HG03571 (cell line): ENCODE results near the gene SFTPB.
"Not testable (repeated sequence)": the region's sequence is repeated elsewhere in the genome, so short reads cannot be mapped to it uniquely, and the experiment has no call there.

Experiments used
- ATAC-seq: cut with Tn5 transposase; IDR thresholded peaks from one replicate; pipeline ENCODE4 v1.9.1; 2021; ENCODE audit not compliant: unreplicated experiment

Gene SFTPB

DNA sequence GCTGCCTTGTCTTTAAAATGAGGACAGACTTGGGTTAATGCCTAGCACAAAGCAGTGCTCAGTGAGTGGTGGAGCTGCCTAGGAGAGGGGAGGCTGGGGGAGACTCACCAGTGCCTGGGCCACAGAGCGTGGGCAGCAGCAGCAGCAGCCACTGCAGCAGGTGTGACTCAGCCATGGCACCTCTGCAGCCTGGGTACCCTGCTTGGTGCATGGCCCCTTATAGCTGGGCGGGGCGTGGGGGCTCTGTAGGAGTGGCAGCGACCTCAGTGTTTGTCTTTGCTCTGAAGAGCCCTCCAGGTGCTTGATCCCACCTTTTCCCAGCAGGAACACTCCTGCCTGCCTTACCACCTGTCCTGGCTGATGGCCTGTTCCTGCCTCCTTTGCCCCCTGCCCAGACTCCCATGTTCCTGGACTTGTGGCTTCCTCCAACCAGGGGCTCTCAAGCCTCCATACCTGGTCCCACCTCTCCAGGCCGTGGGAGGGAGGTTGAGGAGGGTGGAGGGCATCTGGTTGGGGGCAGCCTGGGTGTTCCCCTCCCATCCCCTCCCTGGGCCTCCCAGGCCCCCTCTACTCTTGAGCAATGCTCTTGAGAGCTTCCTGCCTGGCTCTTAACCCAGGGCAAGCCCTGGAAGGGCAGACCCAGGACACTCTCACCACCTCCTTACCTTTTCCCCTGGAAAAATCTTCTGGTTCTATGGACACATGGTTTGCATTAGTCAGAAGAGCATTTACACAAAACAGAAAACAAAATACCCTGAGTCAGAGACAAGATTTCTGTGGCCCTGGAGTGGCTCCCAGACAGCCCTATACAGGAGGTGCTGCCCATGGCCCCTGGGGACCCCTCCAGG lies at the start of gene SFTPB:
TSS of gene SFTPB (minus strand) at position 191 of the 848 bp plus-strand sequence. CDS start at position 175, 16 bp downstream.
- ATAC-seq, result no peak

DNA sequence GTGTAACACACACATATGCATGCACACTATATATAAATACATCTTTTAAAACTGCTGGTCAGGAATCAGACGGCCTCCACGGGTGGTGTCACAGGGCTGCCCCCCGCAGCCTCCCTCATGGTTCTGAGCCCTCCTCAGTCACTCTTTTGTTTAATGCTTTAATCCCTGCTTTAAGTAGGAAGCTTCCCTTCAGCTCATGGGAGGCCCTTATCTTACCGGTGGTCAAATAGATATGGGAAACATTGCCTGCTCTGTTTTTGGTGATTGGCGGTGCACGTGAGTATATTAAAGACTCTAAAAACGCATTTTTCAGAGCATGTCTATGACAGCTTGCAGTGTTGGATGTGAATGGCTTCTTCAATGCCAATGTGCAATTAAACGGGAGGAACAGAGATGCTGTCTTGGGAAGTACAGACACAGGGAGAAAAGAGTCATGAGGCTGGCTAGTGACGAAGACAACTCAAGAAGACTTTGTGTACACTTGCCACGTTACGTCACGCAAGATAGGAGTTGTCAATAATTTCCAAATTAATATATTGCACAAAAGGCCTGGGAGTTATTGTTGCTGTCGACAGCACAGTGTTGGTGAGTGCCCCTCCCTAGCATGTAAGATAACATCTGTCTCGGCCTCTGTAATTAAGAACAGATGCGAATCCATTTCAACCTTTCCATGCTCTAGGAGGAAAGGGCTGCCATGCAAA lies 49.5 kb upstream of the SFTPB start:
- ATAC-seq, result no peak

DNA sequence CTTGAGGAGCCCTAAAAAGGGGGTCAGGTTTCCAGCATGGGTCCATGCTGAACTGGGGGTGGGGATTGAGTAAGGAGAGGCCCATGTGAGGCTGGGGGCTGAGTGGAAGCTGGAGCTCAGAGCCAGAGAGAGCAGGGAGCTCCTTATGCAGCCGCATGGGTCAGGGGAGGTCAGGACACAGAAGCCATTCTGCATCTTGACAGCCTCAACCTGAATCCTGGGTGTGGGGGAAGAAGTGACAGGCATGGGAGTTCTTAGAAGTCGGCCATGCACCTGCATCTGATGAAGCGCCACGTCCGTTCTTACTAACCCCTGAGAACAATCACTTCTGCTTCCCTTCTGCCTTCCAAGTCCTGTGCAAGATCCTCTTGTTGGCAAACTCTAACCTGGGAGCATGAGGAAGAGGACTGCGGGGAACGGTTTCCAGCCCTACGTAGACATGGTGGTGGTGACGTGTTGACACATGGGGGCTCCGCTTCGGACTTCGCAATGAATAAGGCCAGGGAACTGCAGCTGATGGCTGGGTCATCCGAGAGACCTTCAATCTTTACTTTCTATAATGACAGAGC lies 48.4 kb upstream of the SFTPB start:
- ATAC-seq, result no peak

DNA sequence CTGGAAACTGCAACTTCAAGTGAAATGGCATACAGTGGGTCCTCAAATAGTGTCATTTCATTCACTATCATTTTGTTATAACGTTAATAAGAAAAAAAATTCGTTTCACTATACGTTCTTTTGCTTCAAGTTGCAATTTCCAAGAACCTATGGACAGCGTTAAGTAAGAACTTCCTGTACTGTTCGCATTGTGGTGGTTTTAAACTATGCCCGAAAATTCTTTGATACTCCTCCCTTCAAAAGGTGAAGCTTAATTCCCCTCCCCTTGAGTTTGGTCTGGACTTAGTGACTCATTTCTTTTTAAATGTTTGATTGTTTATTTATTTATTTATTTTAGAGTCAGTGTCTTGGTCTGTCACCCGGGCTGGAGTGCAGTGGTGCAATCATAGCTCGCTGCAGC lies 46.8 kb upstream of the SFTPB start:
- ATAC-seq, result no peak

DNA sequence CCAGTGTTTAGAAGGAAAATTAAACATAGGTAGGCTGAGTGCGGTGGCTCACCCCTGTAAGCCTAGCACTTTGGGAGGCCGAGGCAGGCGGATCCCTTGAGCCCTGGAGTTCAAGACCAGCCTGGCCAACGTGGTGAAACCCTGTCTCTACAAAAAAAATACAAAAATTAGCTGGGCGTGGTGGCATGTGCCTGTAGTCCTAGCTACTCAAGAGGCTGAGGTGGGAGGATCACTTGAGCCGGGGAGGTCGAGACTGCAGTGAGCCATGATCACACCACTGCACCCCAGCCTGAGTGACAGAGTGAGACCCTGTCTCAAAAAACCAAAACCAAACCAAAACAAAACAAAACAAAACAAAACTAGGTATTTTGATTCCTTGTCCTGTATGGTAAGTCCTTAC lies 46.4 kb upstream of the SFTPB start:
- ATAC-seq, result not testable (repeated sequence)

DNA sequence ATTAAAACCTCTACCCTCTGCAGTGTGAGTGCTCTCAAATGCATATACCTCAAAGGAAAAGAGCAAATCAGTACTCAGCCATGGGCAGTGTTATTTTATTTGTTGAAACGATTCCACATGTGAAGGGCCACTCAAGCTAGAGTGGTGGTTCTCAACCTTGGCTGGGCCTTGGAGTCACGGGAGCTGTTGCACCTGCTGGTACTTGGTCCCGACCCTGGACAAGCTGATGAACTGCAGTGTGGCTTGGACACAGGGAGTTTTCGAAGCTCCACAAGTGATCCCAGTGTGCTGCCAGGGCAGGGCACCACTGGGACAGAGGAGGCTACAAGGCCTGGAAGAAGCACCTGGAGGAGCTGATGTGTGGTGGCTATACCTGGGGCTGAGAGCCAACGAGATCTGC lies 45.8 kb upstream of the SFTPB start:
- no peak for ATAC-seq

DNA sequence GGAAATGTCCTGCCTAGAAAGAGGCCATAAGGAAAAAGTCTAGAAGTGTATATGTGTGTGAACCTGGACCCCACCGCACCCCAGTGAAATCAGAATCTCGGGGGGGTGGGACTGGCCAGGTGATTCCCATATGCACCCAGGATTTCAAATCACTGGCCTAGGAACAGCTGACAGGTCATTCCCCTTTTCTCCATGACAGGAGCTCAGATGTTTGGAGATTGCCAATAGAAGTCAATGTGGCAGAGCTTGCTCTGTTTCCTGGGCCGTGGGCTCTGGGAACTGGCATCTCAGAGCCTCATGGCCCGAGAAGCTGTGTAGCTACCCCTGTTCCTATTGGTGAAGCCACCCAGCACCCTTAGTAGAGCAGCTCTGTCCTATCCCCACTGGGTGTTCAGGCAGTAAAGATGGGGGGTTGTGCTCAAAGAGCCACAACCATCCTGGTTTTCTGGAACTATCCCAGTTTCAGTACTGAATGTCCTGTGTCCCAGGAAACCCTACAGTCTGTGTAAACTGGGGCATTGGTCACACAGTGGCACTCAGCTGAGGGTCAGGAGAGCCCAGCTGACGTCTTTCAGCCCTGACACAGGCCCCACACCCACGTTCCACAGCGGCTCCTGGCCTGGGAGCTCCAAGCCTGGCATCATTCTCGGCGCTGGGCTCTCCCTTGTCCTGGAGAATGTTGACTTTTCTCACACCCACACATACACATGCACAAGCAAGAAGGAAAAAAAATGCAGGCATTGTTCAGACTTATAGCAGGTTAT lies 45.0 kb upstream of the SFTPB start:
- no peak for ATAC-seq

DNA sequence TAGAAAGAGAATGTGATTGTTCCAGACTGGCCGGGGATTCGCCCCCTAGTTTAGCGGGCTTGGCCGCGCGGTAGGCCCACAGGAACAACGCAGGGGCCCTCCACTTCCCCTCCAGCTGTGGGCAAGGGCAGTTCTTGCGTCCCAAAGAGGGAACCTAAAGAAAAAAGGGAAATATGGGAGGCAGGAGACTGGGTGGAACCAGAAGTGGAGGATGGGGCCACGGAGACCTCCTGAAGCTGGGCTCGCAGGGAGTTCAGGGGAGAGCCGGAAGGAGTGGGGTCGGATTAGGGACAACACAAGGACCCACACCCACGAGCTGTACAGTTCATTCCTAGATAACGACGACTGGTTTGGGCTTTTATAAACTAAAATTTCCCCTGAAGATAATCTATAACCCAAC lies 44.3 kb upstream of the SFTPB start:
- no peak for ATAC-seq

DNA sequence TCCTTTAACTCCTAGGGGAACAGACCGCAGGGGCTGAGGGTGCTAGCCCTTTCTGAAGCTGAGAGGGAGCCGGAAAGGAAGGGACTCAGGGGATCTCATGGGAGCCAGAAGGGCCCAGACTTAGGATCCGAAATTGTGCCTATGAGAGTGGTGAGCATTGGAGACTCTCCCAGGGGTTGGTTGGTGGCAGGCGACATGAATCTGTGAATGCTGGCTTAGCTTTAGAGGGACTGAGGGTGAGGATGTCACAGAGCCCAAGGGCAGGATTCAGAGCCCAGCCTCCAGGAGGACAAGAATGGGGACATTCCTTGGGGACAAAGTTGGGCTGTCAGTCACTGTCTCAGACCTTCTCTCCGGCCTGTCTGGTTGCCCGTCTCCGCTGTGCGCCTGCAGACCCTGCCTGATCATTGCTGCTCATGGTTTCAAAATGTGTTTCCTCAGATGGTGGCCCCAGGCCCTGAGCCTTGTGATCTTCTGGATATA lies 43.6 kb upstream of the SFTPB start:
- ATAC-seq, result no peak

DNA sequence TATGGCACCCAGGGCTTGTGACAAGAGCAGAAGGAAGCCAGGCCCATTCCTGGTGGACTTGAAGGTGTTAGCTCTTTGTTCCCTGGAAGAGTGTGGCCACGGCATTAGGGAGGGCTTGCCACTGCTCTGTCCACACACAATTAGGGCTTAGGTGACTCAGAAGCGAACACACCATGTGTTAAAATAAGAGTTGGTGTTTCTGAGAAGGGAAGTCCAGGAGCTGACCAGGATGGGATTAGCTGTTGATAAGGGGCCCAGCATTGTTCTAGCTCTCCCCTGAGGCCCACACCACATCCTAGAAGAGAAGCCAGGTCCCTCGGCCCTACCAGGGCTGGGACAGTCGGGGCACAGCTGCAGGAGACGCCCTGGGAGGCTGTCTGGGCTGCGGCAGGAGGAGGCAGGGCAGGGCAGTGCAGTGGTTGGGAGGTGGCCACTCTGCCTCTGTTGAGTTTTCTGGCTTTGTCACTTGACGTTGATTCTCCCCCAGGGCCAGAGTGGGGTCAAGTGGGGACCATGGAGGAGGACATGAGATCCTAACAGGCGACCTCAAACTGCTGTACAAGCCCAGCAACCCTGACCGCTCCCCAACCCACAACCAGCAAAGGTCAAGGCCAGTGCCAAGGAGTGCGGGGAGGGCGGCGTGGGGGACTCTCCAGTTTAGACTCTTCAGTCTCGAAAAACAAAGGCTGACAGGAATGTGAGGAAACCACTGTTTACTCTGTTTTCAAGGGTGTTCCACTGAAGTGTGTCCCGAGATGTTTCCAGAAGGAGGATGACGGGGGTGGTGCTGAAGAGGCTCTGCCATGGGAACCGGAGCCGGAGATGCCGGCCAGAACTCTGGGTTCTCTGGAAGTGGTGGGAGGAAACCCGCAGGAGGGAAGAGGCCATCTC lies 42.9 kb upstream of the SFTPB start:
- ATAC-seq, result no peak

DNA sequence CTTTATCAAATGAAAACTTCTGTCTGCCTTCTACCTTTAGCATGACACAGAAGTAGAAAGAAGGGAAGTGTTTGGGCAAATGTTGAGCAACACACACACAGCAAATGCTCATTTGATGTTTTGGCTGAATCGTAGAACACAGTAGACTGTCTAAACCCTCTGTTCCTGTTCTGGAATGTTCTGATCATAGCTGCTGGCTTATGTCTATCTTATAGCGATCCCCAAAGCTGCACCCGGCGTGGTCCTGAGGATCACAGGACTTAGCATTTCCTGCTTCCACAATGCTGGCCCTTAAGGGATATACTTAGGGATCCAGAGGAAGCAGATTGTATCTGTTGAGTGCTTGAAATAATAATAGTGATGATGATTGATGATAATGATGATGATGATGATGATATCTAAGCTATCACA lies 41.4 kb upstream of the SFTPB start:
- no peak for ATAC-seq

DNA sequence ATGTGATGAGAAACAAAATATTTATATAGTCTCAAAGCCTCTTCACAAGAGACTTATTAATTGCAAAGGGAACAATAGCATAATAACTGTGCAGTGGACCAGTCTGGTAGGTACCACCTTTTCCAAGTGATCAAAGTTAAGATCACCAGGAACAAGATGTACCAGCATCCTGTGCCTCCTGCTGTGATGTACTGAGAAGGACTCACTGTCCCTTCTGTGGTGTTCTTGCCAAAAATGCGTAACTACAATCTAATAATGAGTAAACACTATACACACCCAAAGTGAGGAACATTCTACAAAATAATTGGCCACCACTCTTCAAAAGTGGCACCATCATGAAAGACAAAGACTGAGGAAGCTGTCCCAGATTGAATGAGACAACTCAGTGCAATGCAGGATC lies 40.6 kb upstream of the SFTPB start:
- ATAC-seq, result no peak

DNA sequence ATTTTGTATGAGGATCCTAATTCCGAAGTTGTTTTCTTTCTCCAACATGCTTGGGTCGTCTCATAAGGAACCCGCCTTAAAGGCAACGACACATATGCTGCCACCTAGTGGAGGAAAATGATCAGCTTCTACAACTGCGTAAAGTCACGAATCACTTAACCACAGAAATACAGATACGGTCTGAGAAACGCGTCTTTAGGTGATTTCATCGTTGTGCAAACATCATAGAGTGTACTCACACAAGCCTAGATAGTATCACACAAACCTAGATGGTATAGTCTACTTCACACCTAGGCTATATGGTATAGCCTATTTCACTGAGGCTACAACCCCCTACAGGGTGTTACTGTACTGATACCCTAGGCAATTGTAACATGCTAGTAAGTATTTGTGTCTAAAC lies 39.3 kb upstream of the SFTPB start:
- no peak for ATAC-seq

DNA sequence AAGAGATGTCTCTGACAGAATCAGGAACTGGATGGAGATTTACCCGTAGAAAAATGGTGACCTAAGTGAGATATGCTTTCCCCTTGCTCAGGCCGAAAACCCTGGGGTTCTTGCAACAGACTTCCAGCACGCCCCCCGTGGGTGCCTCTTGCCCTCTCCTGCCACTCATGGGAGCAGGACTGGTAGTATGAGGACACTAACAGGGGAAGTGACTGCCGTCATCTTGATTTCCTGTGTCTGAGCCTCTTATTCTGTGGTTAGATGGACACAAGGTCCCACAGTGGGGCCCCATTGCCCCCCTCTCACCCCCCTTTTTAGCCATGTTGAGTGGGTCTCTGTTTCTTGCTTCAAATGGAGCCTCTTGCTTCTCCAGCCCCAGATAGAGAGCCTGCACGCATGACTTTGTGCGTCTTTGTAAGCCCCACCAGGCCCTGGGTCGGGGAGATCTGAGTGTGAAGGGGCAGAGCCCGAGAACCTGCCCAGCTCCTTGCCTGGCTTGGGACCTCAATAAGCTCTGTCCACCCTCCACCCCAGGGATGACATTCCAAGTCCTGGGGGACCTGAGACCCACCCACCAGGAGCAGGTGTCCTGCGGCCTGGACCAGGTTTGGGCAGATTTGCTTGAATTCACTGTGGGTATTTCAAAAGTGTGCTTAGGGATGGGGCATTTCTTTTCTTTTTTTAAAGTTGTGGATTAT lies 38.7 kb upstream of the SFTPB start:
- no peak for ATAC-seq

DNA sequence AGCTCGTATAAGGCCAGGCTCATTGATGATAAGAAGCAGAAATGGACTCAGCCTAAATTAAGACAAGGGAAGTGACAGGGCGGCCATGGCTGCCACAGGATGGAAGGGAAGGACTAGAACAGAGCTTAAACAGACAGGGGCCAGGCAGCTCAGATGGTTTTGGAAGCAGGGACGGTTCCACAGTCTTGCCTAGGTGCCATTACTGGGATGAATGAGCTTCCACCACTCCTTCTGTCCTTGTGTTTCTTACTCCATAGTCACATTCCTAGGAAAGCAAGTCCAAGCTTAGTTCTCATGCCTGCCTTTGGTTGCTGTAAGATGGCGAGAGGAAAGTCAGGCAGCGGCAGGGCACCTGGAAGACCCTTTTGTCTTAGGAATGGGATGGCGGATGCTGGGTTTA lies 38.1 kb upstream of the SFTPB start:
- ATAC-seq, result no peak

DNA sequence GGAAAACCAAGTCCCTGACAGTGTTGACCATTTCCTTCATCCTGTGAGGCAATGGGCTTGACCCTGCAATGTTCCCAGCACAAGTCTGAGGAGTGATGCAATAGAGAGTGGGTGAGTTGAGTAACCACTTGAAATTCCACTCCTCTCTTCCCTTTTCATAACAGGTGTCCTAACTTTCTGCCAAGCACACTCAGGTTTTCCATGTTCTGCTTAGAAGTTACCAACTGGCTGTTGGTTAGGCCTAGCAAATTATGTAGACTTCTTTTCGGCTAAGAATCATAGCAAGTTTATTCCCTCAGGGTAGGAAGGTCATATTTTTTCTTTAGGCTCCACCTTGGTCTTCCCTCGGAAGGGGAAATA lies 37.7 kb upstream of the SFTPB start:
- ATAC-seq, result no peak

DNA sequence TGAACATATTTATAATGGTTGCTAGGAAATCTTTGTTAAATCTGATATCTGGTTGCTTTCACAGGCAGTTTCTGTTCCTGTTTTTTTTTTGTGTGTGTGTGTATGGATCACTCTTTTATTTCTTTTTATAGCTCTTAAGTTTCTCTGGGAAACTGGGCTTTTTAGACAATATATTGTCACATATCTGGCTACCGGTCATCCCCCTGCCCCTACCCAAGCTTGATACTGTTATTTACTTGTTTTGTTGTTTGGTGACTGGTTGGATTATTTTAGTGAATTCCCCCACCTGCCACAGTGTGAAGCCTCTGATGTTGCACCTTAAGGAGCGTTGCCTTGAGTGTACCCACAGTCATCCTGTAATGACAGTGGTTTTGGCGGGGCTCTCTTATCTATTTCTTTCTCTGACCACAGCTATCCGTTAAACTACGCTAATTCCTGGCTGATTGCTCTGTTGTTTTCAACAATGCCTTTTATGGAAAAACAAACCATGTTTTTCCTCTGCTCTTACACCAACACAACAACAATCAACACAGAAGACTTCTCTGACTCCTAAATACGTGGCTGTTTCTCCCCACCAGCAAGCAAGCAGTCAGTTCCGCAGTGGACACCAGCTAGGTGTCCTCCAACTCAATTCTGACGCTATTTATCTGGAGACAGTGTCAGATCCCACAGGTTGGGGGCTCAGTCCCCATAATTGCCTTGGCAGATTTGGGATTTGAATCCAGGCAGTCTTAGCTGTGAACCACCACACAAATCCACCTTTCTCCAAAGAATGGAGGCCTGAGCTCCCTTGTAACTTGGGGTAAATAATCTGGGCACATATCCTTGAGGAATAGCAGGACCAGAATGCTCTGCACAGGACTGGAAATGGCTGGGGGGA lies 37.0 kb upstream of the SFTPB start:
- ATAC-seq, result peak; percentile 52

DNA sequence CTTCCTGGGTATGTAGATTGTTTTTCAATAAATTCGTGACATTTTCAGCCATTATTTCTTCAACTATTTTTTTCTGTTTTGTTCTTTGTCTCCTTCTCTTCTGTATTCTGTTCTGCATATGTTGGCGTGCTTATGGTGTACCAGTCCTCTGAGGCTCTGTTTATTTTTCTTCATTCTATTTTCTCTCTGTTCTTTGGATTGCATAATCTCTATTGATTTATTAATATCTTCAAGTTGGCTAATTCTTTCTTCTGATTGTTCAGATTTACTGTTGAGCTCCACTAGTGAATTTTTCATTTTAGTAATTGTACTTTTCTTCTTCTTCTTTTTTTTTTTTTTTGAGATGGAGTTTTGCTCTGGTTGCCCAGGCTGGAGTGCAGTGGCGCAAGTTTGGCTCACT lies 36.0 kb upstream of the SFTPB start:
- ATAC-seq, result no peak

DNA sequence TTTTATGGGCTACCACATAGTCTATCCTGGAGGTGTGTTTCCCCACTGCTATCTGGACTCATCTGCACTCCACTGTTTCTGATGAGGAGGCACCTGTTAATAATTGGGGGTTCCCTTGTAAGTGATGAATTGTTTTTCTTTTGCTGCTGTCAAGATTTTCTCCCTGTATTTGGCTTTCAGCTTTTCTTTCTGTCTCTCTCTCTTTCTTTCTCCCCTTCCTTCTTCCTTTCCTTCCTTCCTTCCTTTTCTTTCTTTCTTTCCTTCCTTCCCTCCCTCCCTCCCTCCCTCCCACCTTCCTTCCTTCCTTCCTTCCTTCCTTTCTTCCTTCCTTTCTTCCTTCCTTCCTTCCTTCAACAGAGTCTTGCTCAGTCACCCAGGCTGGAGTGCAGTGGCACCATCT lies 35.3 kb upstream of the SFTPB start:
- no peak for ATAC-seq
